ENCODE results near the gene ATP4B. TPM values are rescaled to one million over a fixed set of nuclear protein-coding genes. Genes with fewer than 3 reads are reported as not detected.
A peak's percentile ranks its signal among the peaks of the same experiment; 100 is the strongest.

ATP4B gene
- total RNA-seq, 1 donor from 2014 or later, result not detected

GRCh38 chr13:113620036-113620796 lies 37.8 kb downstream of the ATP4B start:
- no peak overlapping the region for H3K27ac Mint-ChIP-seq
- no peak for DNase-seq
- H3K36me3 Mint-ChIP-seq (ENCODE audit: low read depth), result peaks cover 33% of the 10 kb centered on the region
- no peaks in the 10 kb centered on the region for H3K27me3 Mint-ChIP-seq
- no peak overlapping the region for H3K4me3 Mint-ChIP-seq
- H3K4me1 Mint-ChIP-seq, result no peaks in the 10 kb centered on the region
- no peaks in the 10 kb centered on the region for H3K9me3 Mint-ChIP-seq
- intact Hi-C loops (cut with micrococcal nuclease), result no loop called here

DNA sequence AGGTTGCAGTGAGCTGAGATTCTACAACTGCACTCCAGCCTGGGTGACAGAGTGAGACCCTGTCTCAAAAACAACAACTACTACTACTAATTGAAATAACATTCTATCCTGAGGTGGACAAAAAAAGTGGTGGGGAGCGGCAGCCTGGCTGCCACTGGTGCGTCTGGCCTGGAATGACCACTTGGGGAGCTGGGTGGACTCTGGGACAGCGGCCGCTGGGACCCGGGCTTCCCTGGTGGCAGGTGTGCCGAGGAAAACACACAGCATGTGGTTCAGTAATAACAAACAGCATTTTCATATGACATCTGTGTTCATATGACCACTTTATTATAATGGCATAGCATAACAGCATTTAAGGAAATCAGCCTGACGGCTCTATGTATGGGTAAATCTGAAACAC lies 39.5 kb downstream of the ATP4B start:
- peaks cover 22% of the 10 kb centered on the region for H3K36me3 Mint-ChIP-seq (ENCODE audit: low read depth)
- H3K27me3 Mint-ChIP-seq, result no peaks in the 10 kb centered on the region
- H3K4me3 Mint-ChIP-seq, result no peak overlapping the region
- intact Hi-C loops (cut with micrococcal nuclease), result no loop called here
- H3K27ac Mint-ChIP-seq, result no peak overlapping the region
- no peaks in the 10 kb centered on the region for H3K9me3 Mint-ChIP-seq
- no peaks in the 10 kb centered on the region for H3K4me1 Mint-ChIP-seq
- DNase-seq, result no peak

DNA sequence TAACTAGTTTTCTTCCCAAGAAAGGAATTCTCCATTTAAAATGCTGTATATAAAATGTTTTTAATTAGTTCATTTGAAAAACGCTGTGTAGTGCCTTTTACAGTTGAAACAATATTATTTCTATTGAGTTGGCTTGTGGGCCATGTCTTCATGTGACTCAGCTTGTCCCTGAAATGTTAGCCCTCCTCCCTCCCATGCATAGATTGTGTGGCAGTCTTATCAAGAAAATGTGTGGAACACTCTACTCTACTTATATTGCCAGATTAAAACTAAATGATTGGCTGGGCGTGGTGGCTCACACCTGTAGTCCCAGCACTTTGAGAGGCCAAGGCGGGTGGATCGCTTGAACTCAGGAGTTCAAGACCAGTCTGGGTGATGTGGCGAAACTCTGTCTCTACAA lies 40.0 kb downstream of the ATP4B start:
- peaks cover 20% of the 10 kb centered on the region for H3K36me3 Mint-ChIP-seq (ENCODE audit: low read depth)
- no peaks in the 10 kb centered on the region for H3K4me1 Mint-ChIP-seq
- no peak overlapping the region for H3K27ac Mint-ChIP-seq
- no peak for DNase-seq
- no peaks in the 10 kb centered on the region for H3K27me3 Mint-ChIP-seq
- intact Hi-C loops (cut with micrococcal nuclease), result no loop called here
- H3K4me3 Mint-ChIP-seq, result no peak overlapping the region
- H3K9me3 Mint-ChIP-seq, result no peaks in the 10 kb centered on the region

- no peak for DNase-seq
- no peak overlapping the region for H3K4me3 Mint-ChIP-seq
- peaks cover 23% of the 10 kb centered on the region for H3K36me3 Mint-ChIP-seq (ENCODE audit: low read depth)
- H3K27me3 Mint-ChIP-seq, result no peaks in the 10 kb centered on the region
- H3K4me1 Mint-ChIP-seq, result peaks cover 2% of the 10 kb centered on the region
- intact Hi-C loops (cut with micrococcal nuclease), result no loop called here
- H3K27ac Mint-ChIP-seq, result no peak overlapping the region
- H3K9me3 Mint-ChIP-seq, result no peaks in the 10 kb centered on the region
Measured at GRCh38 chr13:113616991-113617749, 40.8 kb downstream of the ATP4B start.

DNA sequence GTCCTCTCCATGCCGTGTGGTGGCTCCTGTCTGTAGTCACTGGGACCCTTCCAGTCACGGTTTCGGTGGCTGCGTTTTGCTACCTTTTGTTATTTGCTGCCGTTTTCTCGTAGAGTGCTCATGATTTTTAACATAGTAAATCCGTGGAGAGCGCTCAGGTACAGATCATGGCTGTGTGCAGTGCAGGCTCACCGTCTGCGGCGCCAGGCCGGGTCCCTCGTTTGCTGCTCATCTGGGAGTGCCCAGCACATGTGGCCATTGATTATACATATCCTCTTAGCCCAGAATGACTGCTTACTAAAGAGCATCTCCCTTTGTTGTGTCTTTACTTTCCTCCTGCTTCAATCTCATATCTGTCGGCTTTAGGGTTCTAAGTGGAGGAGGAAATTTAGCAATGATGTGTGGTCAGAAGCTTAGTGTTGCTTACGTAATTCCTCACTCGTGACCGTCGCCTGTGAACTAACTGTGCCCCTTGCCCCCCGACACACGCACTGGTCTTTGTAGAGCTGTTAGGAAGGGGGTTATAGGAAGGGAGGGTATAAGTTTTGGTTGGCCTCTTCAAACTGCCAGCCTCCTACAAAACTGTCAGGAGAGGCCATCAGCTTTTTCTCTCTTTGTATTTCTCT lies 41.6 kb downstream of the ATP4B start:
- peaks cover 3% of the 10 kb centered on the region for H3K4me1 Mint-ChIP-seq
- intact Hi-C loops (cut with micrococcal nuclease), result no loop called here
- peaks cover 21% of the 10 kb centered on the region for H3K36me3 Mint-ChIP-seq (ENCODE audit: low read depth)
- no peak for DNase-seq
- H3K27me3 Mint-ChIP-seq, result no peaks in the 10 kb centered on the region
- H3K4me3 Mint-ChIP-seq, result no peak overlapping the region
- H3K9me3 Mint-ChIP-seq, result no peaks in the 10 kb centered on the region
- H3K27ac Mint-ChIP-seq, result no peak overlapping the region

GRCh38 chr13:113613789-113614379 lies 44.1 kb downstream of the ATP4B start:
- Mint-ChIP-seq H3K4me3 (no peak overlapping the region), H3K9me3 (no peaks in the 10 kb centered on the region), H3K4me1 (peaks cover 7% of the 10 kb centered on the region), H3K27me3 (no peaks in the 10 kb centered on the region), H3K27ac (no peak overlapping the region), H3K36me3 (ENCODE audit: low read depth) (peaks cover 27% of the 10 kb centered on the region)
- intact Hi-C loops (cut with micrococcal nuclease), result no loop called here
- no peak for DNase-seq

- Mint-ChIP-seq H3K27me3 (no peaks in the 10 kb centered on the region), H3K4me3 (no peak overlapping the region), H3K9me3 (no peaks in the 10 kb centered on the region), H3K27ac (peak overlapping the region; percentile 70), H3K4me1 (peaks cover 7% of the 10 kb centered on the region), H3K36me3 (ENCODE audit: low read depth) (peaks cover 22% of the 10 kb centered on the region)
- DNase-seq, result no peak
- intact Hi-C loops (cut with micrococcal nuclease), result no loop called here
Measured at GRCh38 chr13:113612607-113613006, 45.4 kb downstream of the ATP4B start.

DNA sequence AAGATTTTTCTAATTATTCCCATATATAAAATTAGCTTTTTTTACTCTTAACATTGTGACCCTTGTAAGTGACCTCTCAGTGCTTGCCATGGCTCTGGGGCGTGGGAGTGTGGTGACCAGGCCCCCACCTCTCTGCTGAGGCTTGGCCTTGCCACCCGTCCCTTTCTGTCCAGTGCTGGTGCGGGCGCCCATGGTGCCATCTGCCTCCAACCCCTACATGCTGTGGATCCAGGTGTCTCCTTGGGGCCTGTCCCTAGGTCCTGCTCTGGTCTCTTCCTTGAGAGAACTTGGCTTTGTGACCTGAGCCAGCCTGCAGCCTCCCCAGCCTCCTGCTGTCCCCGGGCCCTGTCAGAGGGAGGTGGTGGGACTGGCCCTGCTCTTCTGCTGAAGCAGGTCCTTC lies 46.0 kb downstream of the ATP4B start:
- H3K36me3 Mint-ChIP-seq (ENCODE audit: low read depth), result peaks cover 23% of the 10 kb centered on the region
- H3K9me3 Mint-ChIP-seq, result no peaks in the 10 kb centered on the region
- peak overlapping the region; percentile 70 for H3K27ac Mint-ChIP-seq
- no peak for DNase-seq
- no peaks in the 10 kb centered on the region for H3K27me3 Mint-ChIP-seq
- peaks cover 7% of the 10 kb centered on the region for H3K4me1 Mint-ChIP-seq
- intact Hi-C loops (cut with micrococcal nuclease), result no loop called here
- H3K4me3 Mint-ChIP-seq, result no peak overlapping the region

- Mint-ChIP-seq H3K36me3 (ENCODE audit: low read depth) (peaks cover 19% of the 10 kb centered on the region), H3K9me3 (no peaks in the 10 kb centered on the region), H3K4me3 (no peak overlapping the region), H3K4me1 (peaks cover 11% of the 10 kb centered on the region), H3K27me3 (no peaks in the 10 kb centered on the region), H3K27ac (no peak overlapping the region)
- intact Hi-C loops (cut with micrococcal nuclease), result no loop called here
- no peak for DNase-seq
Measured at GRCh38 chr13:113610266-113610665, 47.7 kb downstream of the ATP4B start.

DNA sequence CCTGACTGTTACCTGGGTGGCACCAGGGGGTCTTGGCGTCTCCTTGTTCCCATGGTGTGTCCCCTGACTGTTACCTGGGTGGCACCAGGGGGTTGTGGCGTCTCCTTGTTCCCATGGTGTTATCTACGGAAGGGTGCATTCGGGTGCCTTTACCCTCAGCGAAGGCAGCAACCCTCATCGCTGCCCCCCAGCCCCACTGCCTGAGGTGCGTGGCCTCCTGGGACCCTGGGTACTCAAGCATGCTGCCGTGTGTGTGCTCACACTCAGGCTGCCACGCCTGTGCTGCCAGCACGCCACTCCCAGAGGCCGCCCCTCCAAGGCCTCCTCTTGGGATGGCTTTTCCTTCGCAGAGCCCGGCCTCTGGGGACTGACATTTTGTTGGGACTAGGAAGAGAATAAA lies 48.4 kb downstream of the ATP4B start:
- intact Hi-C loops (cut with micrococcal nuclease), result no loop called here

GRCh38 chr13:113608967-113609533 lies 48.9 kb downstream of the ATP4B start:
- H3K9me3 Mint-ChIP-seq, result no peaks in the 10 kb centered on the region
- intact Hi-C loops (cut with micrococcal nuclease), result no loop called here
- peaks cover 19% of the 10 kb centered on the region for H3K36me3 Mint-ChIP-seq (ENCODE audit: low read depth)
- H3K27ac Mint-ChIP-seq, result no peak overlapping the region
- no peak overlapping the region for H3K4me3 Mint-ChIP-seq
- H3K4me1 Mint-ChIP-seq, result peaks cover 14% of the 10 kb centered on the region
- no peak for DNase-seq
- H3K27me3 Mint-ChIP-seq, result no peaks in the 10 kb centered on the region

More for the DNA sequence above, 48.4 kb downstream of the ATP4B start:
- Mint-ChIP-seq H3K36me3 (ENCODE audit: low read depth) (peaks cover 19% of the 10 kb centered on the region), H3K4me1 (peaks cover 14% of the 10 kb centered on the region), H3K27me3 (no peaks in the 10 kb centered on the region), H3K9me3 (no peaks in the 10 kb centered on the region), H3K4me3 (no peak overlapping the region), H3K27ac (no peak overlapping the region)
- DNase-seq, result no peak

- Mint-ChIP-seq H3K27ac (no peak overlapping the region), H3K9me3 (no peaks in the 10 kb centered on the region)
Measured at GRCh38 chr13:113607889-113608635, 49.9 kb downstream of the ATP4B start.

More at GRCh38 chr13:113607889-113608635, 49.9 kb downstream of the ATP4B start:
- DNase-seq, result no peak
- H3K4me3 Mint-ChIP-seq, result no peak overlapping the region
- intact Hi-C loops (cut with micrococcal nuclease), result no loop called here
- H3K36me3 Mint-ChIP-seq (ENCODE audit: low read depth), result peaks cover 19% of the 10 kb centered on the region
- H3K4me1 Mint-ChIP-seq, result peaks cover 14% of the 10 kb centered on the region
- H3K27me3 Mint-ChIP-seq, result no peaks in the 10 kb centered on the region
